ENCODE measurements around the gene CBFA2T2. TPM values are rescaled to one million over a fixed set of nuclear protein-coding genes. Genes with fewer than 3 reads are reported as not detected.

The CBFA2T2 gene
- total and polyA plus RNA-seq, 2 donors (not counting 3 experiments of a cell fraction or from before 2014, with no cell fraction given): 10.7 to 12.1 TPM

- DNase-seq (ENCODE audit: low read depth, low spot score): no peak
- no peaks in the 10 kb centered on the region for H3K4me1 ChIP-seq (ENCODE audit: control insufficient read depth, extremely low read depth, insufficient read depth, low read length)
- no peaks in the 10 kb centered on the region for H3K79me2 ChIP-seq (ENCODE audit: control insufficient read depth, insufficient read depth, low read length)
- no peaks in the 10 kb centered on the region for H3K36me3 ChIP-seq (ENCODE audit: control insufficient read depth in 2 of 2, extremely low read depth in 1 of 2, insufficient read depth in 2 of 2, low read length in 2 of 2)
- no peak overlapping the region for H3K4me2 ChIP-seq (ENCODE audit: insufficient read depth, low read length)
- TF ChIP-seq POLR2AphosphoS5 (IDR thresholded peaks at IDR 0.05; ENCODE audit: insufficient read depth, low read depth, low read length): no peak
- H3K9me3 ChIP-seq (replicated peaks; ENCODE audit: control insufficient read depth, insufficient read depth, low read length): no peaks in the 10 kb centered on the region
- dilution Hi-C loops (cut with MboI; ENCODE audit: extremely low pct_ligation_motif_present, low sequenced_read_pairs): no loop called here
- no peak overlapping the region for H2AFZ ChIP-seq (ENCODE audit: low read depth, low read length)
- intact Hi-C loops (cut with micrococcal nuclease): no loop called here
- no peak for FAIRE-seq
- H3K9me1 ChIP-seq (replicated peaks; ENCODE audit: control insufficient read depth, extremely low read depth, insufficient read depth, low read length): no peaks in the 10 kb centered on the region
- no peak overlapping the region for H3K4me3 ChIP-seq (replicated peaks in 1 of 3; ENCODE audit: insufficient read depth in 1 of 3, low read depth in 1 of 3, low read length in 3 of 3)
- no TSS peak for BruUV-seq (replicated peaks)
- H3K27ac ChIP-seq (ENCODE audit: insufficient read depth, low read depth, low read length): no peak overlapping the region
- no peak overlapping the region for H3K9ac ChIP-seq (replicated peaks; ENCODE audit: extremely low read depth, insufficient read depth, low read length)
- POLR2A ChIA-PET: no interaction called here
- H4K20me1 ChIP-seq (replicated peaks; ENCODE audit: control insufficient read depth, extremely low read depth, insufficient read depth, low read length): peaks cover 4% of the 10 kb centered on the region
- CTCF ChIA-PET: interaction anchor here (0.6 to 1.0 kb wide), 3 partner anchors 12 to 359 kb away, joined by 3 to 5 read pairs (median 3); no protein-coding TSS in a partner anchor
- no peaks in the 10 kb centered on the region for H3K27me3 ChIP-seq (ENCODE audit: control insufficient read depth in 2 of 2, insufficient read depth in 2 of 2, low read length in 2 of 2)
These were observed 13.7 kb downstream of the CBFA2T2 start for GRCh38 chr20:33503564-33503963.

GRCh38 chr20:33506576-33506975 is 16.7 kb downstream of the CBFA2T2 start:
- Histone ChIP-seq H3K4me2 (ENCODE audit: insufficient read depth, low read length) (no peak overlapping the region), H3K4me3 (replicated peaks in 1 of 3; ENCODE audit: insufficient read depth in 1 of 3, low read depth in 1 of 3, low read length in 3 of 3) (no peak overlapping the region), H3K79me2 (ENCODE audit: control insufficient read depth, insufficient read depth, low read length) (no peaks in the 10 kb centered on the region), H3K9me1 (replicated peaks; ENCODE audit: control insufficient read depth, extremely low read depth, insufficient read depth, low read length) (no peaks in the 10 kb centered on the region), H2AFZ (ENCODE audit: low read depth, low read length) (no peak overlapping the region), H3K27me3 (ENCODE audit: control insufficient read depth in 2 of 2, insufficient read depth in 2 of 2, low read length in 2 of 2) (no peaks in the 10 kb centered on the region), H3K9ac (replicated peaks; ENCODE audit: extremely low read depth, insufficient read depth, low read length) (no peak overlapping the region), H3K9me3 (replicated peaks; ENCODE audit: control insufficient read depth, insufficient read depth, low read length) (no peaks in the 10 kb centered on the region), H3K36me3 (ENCODE audit: control insufficient read depth in 2 of 2, extremely low read depth in 1 of 2, insufficient read depth in 2 of 2, low read length in 2 of 2) (no peaks in the 10 kb centered on the region), H3K27ac (ENCODE audit: insufficient read depth, low read depth, low read length) (no peak overlapping the region), H4K20me1 (replicated peaks; ENCODE audit: control insufficient read depth, extremely low read depth, insufficient read depth, low read length) (peaks cover 4% of the 10 kb centered on the region), H3K4me1 (ENCODE audit: control insufficient read depth, extremely low read depth, insufficient read depth, low read length) (no peaks in the 10 kb centered on the region)
- intact Hi-C loops (cut with micrococcal nuclease) (no loop called here), dilution Hi-C loops (cut with MboI; ENCODE audit: extremely low pct_ligation_motif_present, low sequenced_read_pairs) (no loop called here)
- POLR2A ChIA-PET: no interaction called here
- BruUV-seq (replicated peaks): no TSS peak
- FAIRE-seq: no peak
- DNase-seq (ENCODE audit: low read depth, low spot score): no peak
- no peak for TF ChIP-seq CTCF (IDR thresholded peaks at IDR 0.05; ENCODE audit: extremely low read depth in 1 of 2, insufficient read depth in 1 of 2, low read depth in 1 of 2, low read length in 2 of 2)
- no peak for TF ChIP-seq GATA2 (IDR thresholded peaks at IDR 0.05; ENCODE audit: insufficient read depth, insufficient read length, low read depth, low read length)
- TF ChIP-seq FOS (IDR thresholded peaks at IDR 0.05; ENCODE audit: borderline replicate concordance, insufficient read depth, low read length): no peak
- no peak for TF ChIP-seq MYC (IDR thresholded peaks at IDR 0.05; ENCODE audit: low read depth, low read length)
- TF ChIP-seq JUN (IDR thresholded peaks at IDR 0.05; ENCODE audit: borderline replicate concordance, insufficient read depth, insufficient read length, low read depth): no peak
- TF ChIP-seq MAX (IDR thresholded peaks at IDR 0.05; ENCODE audit: insufficient read depth, insufficient read length): no peak
- no peak for TF ChIP-seq POLR2AphosphoS5 (IDR thresholded peaks at IDR 0.05; ENCODE audit: insufficient read depth, low read depth, low read length)
- TF ChIP-seq POLR2A (IDR thresholded peaks at IDR 0.05; ENCODE audit: low read depth, low read length): no peak
- no peak for TF ChIP-seq EZH2 (IDR thresholded peaks at IDR 0.05; ENCODE audit: borderline replicate concordance, low read depth, low read length, severe bottlenecking)
- CTCF ChIA-PET: interaction anchor here (1.6 to 2.1 kb wide), 2 partner anchors 11 to 71 kb away, joined by 4 to 8 read pairs; no protein-coding TSS in a partner anchor
